WTC11 (cell line): ENCODE measurements around the gene TLCD1. TPM values are rescaled to one million over a fixed set of nuclear protein-coding genes. Genes with fewer than 3 reads are reported as not detected.

Source experiments
- ATAC-seq: fragments of 200-7000 bp; cut with Tn5 transposase; 2 replicates; pipeline ENCODE4 v1.10.0; 2021; ENCODE audit warnings: mild to moderate bottlenecking, moderate library complexity
- CTCF ChIA-PET: fragments of 300-600 bp; sonication (Branson Sonifier 250); formaldehyde crosslinking; loops from one replicate; lab custom pipeline; 2021; ENCODE audit warnings: antibody characterized with exemption; lab: Charles Lee
- POLR2A ChIA-PET: fragments of 350-600 bp; sonication (Branson Sonifier 250); formaldehyde crosslinking; loops from one replicate; lab custom pipeline; 2021; ENCODE audit warnings: antibody characterized with exemption; lab: Charles Lee
- DNase-seq: peaks from one replicate; pipeline ENCODE4 v3.0.0; 2021; ENCODE audit warnings: low spot score
- H3K27ac Mint-ChIP-seq: 2 replicates; pipeline ENCODE4 v1.8.0; 2021; ENCODE audit warnings: mixed read lengths
- H3K27me3 Mint-ChIP-seq: 2 replicates; pipeline ENCODE4 v1.8.0; 2021; ENCODE audit warnings: low read depth, mild to moderate bottlenecking, moderate library complexity, mixed read lengths
- H3K36me3 Mint-ChIP-seq: 2 replicates; pipeline ENCODE4 v1.8.0; 2021; ENCODE audit warnings: mixed read lengths
- H3K4me1 Mint-ChIP-seq: 2 replicates; pipeline ENCODE4 v1.8.0; 2022; ENCODE audit warnings: mixed read lengths
- H3K4me3 Mint-ChIP-seq: 2 replicates; pipeline ENCODE4 v1.8.0; 2021; ENCODE audit warnings: mild to moderate bottlenecking, moderate library complexity, mixed read lengths
- H3K9me3 Mint-ChIP-seq: 2 replicates; pipeline ENCODE4 v1.8.0; 2021; ENCODE audit warnings: mixed read lengths
- ATF3 ChIP-seq: sonication (generic); formaldehyde crosslinking; conservative IDR thresholded peaks from 2 replicates; pipeline ENCODE4 v1.8.1; 2022; ENCODE audit warnings: mild to moderate bottlenecking, missing genetic modification reagents
- CREB1 ChIP-seq: sonication (generic); formaldehyde crosslinking; IDR thresholded peaks from 2 replicates; pipeline ENCODE4 v1.8.0; 2023; ENCODE audit warnings: mild to moderate bottlenecking, missing genetic modification reagents
- ESRRA ChIP-seq: sonication (generic); formaldehyde crosslinking; IDR thresholded peaks from 2 replicates; pipeline ENCODE4 v1.8.1; 2022; ENCODE audit warnings: mild to moderate bottlenecking, missing genetic modification reagents, borderline replicate concordance
- GABPB1 ChIP-seq: sonication (generic); formaldehyde crosslinking; IDR thresholded peaks from 2 replicates; pipeline ENCODE4 v1.8.1; 2023; ENCODE audit warnings: mild to moderate bottlenecking, missing genetic modification reagents
- MAX ChIP-seq: sonication (generic); formaldehyde crosslinking; IDR thresholded peaks from 2 replicates; pipeline ENCODE4 v1.8.0; 2022; ENCODE audit warnings: mild to moderate bottlenecking, missing genetic modification reagents
- NFE2L1 ChIP-seq: sonication (generic); formaldehyde crosslinking; IDR thresholded peaks from 2 replicates; pipeline ENCODE4 v1.8.1; 2023; ENCODE audit warnings: missing genetic modification reagents
- NR1H2 ChIP-seq: sonication (generic); formaldehyde crosslinking; IDR thresholded peaks from 2 replicates; pipeline ENCODE4 v1.9.0; 2021; ENCODE audit warnings: mild to moderate bottlenecking, moderate library complexity, missing genetic modification reagents
- NR2C2 ChIP-seq: sonication (generic); formaldehyde crosslinking; IDR thresholded peaks from 2 replicates; pipeline ENCODE4 v1.8.0; 2022; ENCODE audit warnings: mild to moderate bottlenecking, missing genetic modification reagents
- PRDM15 ChIP-seq: sonication (generic); formaldehyde crosslinking; IDR thresholded peaks from 2 replicates; pipeline ENCODE4 v1.8.0; 2022; ENCODE audit warnings: missing genetic modification reagents
- SMAD3 ChIP-seq: sonication (generic); formaldehyde crosslinking; IDR thresholded peaks from 2 replicates; pipeline ENCODE4 v1.8.0; 2022; ENCODE audit warnings: missing genetic modification reagents, mild to moderate bottlenecking, borderline replicate concordance
- SOX15 ChIP-seq: fragments of 250-450 bp; sonication (Bioruptor Pico); IDR thresholded peaks from 2 replicates; pipeline ENCODE4 v1.9.0; 2021; ENCODE audit warnings: mild to moderate bottlenecking
- TCF7 ChIP-seq: sonication (generic); formaldehyde crosslinking; IDR thresholded peaks from 2 replicates; pipeline ENCODE4 v1.8.0; 2022; ENCODE audit warnings: mild to moderate bottlenecking, low read depth, missing genetic modification reagents, moderate library complexity
- USF1 ChIP-seq: sonication (generic); formaldehyde crosslinking; IDR thresholded peaks from 2 replicates; pipeline ENCODE4 v1.8.0; 2022; ENCODE audit warnings: mild to moderate bottlenecking, missing genetic modification reagents
- ZNF263 ChIP-seq: sonication (generic); formaldehyde crosslinking; IDR thresholded peaks from 2 replicates; pipeline ENCODE4 v1.8.1; 2022; ENCODE audit warnings: low read depth, mild to moderate bottlenecking, moderate library complexity, missing genetic modification reagents
- ZNF317 ChIP-seq: sonication (generic); formaldehyde crosslinking; IDR thresholded peaks from 2 replicates; pipeline ENCODE4 v1.8.1; 2023; ENCODE audit warnings: low read depth, mild to moderate bottlenecking, moderate library complexity, missing genetic modification reagents, borderline replicate concordance
- ZNF416 ChIP-seq: fragments of 250-450 bp; sonication (Bioruptor Pico); IDR thresholded peaks from 2 replicates; pipeline ENCODE4 v1.9.0; 2021; ENCODE audit warnings: mild to moderate bottlenecking, inconsistent platforms
- ZNF423 ChIP-seq: fragments of 250-450 bp; sonication (Bioruptor Pico); IDR thresholded peaks from 2 replicates; pipeline ENCODE4 v2.1.2; 2022; ENCODE audit warnings: mild to moderate bottlenecking, moderate library complexity
- ZNF425 ChIP-seq: fragments of 250-450 bp; sonication (Bioruptor Pico); conservative IDR thresholded peaks from 2 replicates; pipeline ENCODE4 v1.9.0; 2021; ENCODE audit warnings: mild to moderate bottlenecking
- total RNA-seq: library from RNA; stranded (reverse); gene quantifications from 3 replicates; pipeline ENCODE4 v1.2.3, GENCODE V29; 2021

Gene TLCD1
- total RNA-seq, 1 experiment from 2014 or later, result 36.0 TPM

GRCh38 chr17:28700278-28700677 is 25.8 kb downstream of the TLCD1 start:
- Mint-ChIP-seq H3K9me3 (no peaks in the 10 kb centered on the region), H3K27me3 (no peaks in the 10 kb centered on the region), H3K4me3 (no peak overlapping the region), H3K27ac (no peak overlapping the region), H3K4me1 (peaks cover 9% of the 10 kb centered on the region), H3K36me3 (peaks cover 70% of the 10 kb centered on the region)
- ATAC-seq, result no peak
- ChIA-PET CTCF (no interaction called here), POLR2A (interaction anchor here (0.6 to 0.7 kb wide), 2 partner anchors 11 kb away, joined by 3 to 9 read pairs; partner anchors contain the start of gene PROCA1)
- DNase-seq, result no peak
- TF ChIP-seq ZNF423 (no peak), TCF7 (CRISPR knock-in tag) (no peak), MAX (CRISPR knock-in tag) (no peak), ZNF416 (CRISPR knock-in tag) (no peak), PRDM15 (CRISPR knock-in tag) (no peak), ZNF263 (no peak), SMAD3 (CRISPR knock-in tag) (no peak), ZNF425 (CRISPR knock-in tag) (no peak), CREB1 (CRISPR knock-in tag) (no peak), NFE2L1 (CRISPR knock-in tag) (no peak), NR2C2 (CRISPR knock-in tag) (no peak), SOX15 (CRISPR knock-in tag) (no peak)

- Mint-ChIP-seq H3K27me3 (no peaks in the 10 kb centered on the region), H3K27ac (no peak overlapping the region), H3K4me3 (no peak overlapping the region), H3K4me1 (peaks cover 9% of the 10 kb centered on the region), H3K9me3 (no peaks in the 10 kb centered on the region), H3K36me3 (peaks cover 83% of the 10 kb centered on the region)
- TF ChIP-seq USF1, result no peak
- TF ChIP-seq NR1H2 (CRISPR knock-in tag), result no peak
- peak; percentile 59 for TF ChIP-seq GABPB1 (CRISPR knock-in tag)
- TF ChIP-seq ZNF317, result no peak
- TF ChIP-seq ESRRA (CRISPR knock-in tag), result no peak
- TF ChIP-seq ATF3 (CRISPR knock-in tag), result no peak
- TF ChIP-seq, all 79 proteins: peak for 1
- POLR2A ChIA-PET, result no interaction called here
- no peak for ATAC-seq
- CTCF ChIA-PET, result no interaction called here
- no peak for DNase-seq
Measured at GRCh38 chr17:28698253-28698941, 27.6 kb downstream of the TLCD1 start.
